GM19043 (cell line): ENCODE measurements around the gene SGF29.
"Not testable (repeated sequence)": the region's sequence is repeated elsewhere in the genome, so short reads cannot be mapped to it uniquely, and the experiment has no call there.

Source experiments
- ATAC-seq: cut with Tn5 transposase; IDR thresholded peaks from one replicate; pipeline ENCODE4 v1.9.1; 2021; ENCODE audit warnings: low read depth; ENCODE audit not compliant: unreplicated experiment

The SGF29 gene

GRCh38 chr16:28532940-28533647, 20.6 kb upstream of the SGF29 start:
- no peak for ATAC-seq

GRCh38 chr16:28534542-28535373, 19.0 kb upstream of the SGF29 start:
- ATAC-seq = no peak

- no peak for ATAC-seq
Observed at GRCh38 chr16:28537076-28537475, 16.6 kb upstream of the SGF29 start.

GRCh38 chr16:28537964-28538732, 15.6 kb upstream of the SGF29 start:
- ATAC-seq = no peak

GRCh38 chr16:28538733-28539596, 14.8 kb upstream of the SGF29 start, which contains the start of gene NUPR1:
TSS of gene NUPR1 (minus strand) at chr16:28538974. CDS start at chr16:28538907, 67 bp downstream.
- no peak for ATAC-seq

- no peak for ATAC-seq
Observed at GRCh38 chr16:28540346-28540745, 13.4 kb upstream of the SGF29 start.

GRCh38 chr16:28542646-28543045, 11.1 kb upstream of the SGF29 start:
- ATAC-seq = no peak

- ATAC-seq = no peak
Observed at GRCh38 chr16:28543072-28543471, 10.6 kb upstream of the SGF29 start.

GRCh38 chr16:28544998-28545397, 8.7 kb upstream of the SGF29 start:
- no peak for ATAC-seq

GRCh38 chr16:28545964-28546363, 7.8 kb upstream of the SGF29 start:
- not testable (repeated sequence) for ATAC-seq

- no peak for ATAC-seq
Observed at GRCh38 chr16:28546626-28547025, 7.1 kb upstream of the SGF29 start.

GRCh38 chr16:28548306-28548802, 5.4 kb upstream of the SGF29 start:
- no peak for ATAC-seq

GRCh38 chr16:28549301-28549899, 4.3 kb upstream of the SGF29 start:
- ATAC-seq = no peak

- no peak for ATAC-seq
Observed at GRCh38 chr16:28554634-28555423, 1.1 kb downstream of the SGF29 start.

- ATAC-seq = no peak
Observed at GRCh38 chr16:28555561-28555960, 1.8 kb downstream of the SGF29 start.

GRCh38 chr16:28556914-28557320, 3.2 kb downstream of the SGF29 start:
- no peak for ATAC-seq

- no peak for ATAC-seq
Observed at GRCh38 chr16:28558456-28558855, 4.7 kb downstream of the SGF29 start.

- no peak for ATAC-seq
Observed at GRCh38 chr16:28561557-28562187, 8.0 kb downstream of the SGF29 start.
